ENCODE data around the gene OSMR.

OSMR gene

DNA sequence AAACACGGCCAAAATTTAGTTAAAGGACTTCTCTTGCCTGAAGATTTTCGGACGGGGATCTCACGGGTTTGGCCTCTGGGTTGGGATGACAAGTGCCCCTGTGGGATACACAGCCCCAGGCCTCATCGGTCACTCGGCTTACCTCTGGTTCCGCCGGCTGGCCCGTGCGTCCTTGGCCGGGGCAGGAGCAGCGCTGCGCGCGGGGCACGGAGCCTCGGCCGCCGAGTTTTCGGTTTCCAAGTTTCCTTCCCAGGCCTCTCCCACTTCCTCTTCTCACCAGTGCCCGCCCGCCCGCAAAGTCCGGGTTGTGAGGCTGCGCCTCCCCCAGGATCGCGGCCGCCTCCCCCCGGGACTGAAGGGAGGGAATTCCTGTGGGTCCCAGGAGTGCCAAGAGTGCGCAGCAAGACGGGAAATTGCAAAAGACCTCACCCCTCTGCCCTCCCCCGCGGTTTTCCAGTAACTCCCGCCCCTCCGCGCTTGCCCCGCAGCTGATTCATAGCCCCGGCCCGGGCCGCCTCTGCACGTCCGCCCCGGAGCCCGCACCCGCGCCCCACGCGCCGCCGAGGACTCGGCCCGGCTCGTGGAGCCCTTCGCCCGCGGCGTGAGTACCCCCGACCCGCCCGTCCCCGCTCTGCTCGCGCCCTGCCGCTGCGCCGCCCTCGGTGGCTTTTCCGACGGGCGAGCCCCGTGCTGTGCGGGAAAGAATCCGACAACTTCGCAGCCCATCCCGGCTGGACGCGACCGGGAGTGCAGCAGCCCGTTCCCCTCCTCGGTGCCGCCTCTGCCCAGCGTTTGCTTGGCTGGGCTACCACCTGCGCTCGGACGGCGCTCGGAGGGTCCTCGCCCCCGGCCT, at the start of gene OSMR:
Gene OSMR (plus strand): TSS at position 487 of the 853 bp plus-strand sequence. CDS start 23,033 bp downstream, outside the sequence.
- DNase-seq (ENCODE audit: low spot score): peak; percentile 97

DNA sequence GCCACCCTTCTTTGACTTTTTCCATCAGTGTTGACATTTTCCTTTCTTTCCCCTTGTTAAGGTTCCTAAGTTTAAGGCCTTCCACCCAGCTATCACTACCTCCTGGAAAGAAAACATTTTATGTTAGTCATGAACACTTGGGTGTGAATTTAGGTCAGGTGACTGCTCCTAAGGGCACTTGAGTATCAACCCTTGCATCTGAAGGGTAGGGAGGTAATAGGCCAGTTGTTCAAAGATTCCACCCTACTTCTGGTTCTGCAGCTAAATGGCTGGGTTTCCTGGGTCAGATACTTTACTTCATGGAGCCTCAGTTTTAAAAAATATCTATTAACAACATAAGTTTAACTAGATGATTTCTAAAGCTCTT, 49.1 kb upstream of the OSMR start:
- no peak for FAIRE-seq

More for the DNA sequence above, at the start of gene OSMR:
- peak; percentile 88 for FAIRE-seq

DNA sequence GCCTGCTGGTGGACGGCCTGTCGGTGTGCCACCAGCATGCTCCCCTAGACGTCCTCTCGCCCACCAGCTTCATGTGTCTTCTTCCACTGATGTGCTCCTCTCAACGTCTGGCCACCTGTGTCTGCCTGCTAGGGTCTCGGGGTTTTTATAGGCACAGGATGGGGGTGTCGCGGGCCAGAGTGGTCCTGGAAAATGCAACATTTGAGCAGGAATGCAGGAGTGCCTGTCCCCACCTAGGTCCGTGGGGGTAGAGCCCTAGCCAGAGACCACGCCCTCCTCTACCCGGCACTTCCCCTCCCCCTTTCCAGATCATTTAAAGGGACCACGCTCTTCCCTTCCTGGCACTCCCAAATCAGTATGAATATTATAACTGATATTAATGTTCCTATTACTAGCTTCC, 48.0 kb upstream of the OSMR start:
- no peak for DNase-seq (ENCODE audit: low spot score)
- FAIRE-seq: no peak

More for the DNA sequence above, 49.1 kb upstream of the OSMR start:
- no peak for DNase-seq (ENCODE audit: low spot score)

DNA sequence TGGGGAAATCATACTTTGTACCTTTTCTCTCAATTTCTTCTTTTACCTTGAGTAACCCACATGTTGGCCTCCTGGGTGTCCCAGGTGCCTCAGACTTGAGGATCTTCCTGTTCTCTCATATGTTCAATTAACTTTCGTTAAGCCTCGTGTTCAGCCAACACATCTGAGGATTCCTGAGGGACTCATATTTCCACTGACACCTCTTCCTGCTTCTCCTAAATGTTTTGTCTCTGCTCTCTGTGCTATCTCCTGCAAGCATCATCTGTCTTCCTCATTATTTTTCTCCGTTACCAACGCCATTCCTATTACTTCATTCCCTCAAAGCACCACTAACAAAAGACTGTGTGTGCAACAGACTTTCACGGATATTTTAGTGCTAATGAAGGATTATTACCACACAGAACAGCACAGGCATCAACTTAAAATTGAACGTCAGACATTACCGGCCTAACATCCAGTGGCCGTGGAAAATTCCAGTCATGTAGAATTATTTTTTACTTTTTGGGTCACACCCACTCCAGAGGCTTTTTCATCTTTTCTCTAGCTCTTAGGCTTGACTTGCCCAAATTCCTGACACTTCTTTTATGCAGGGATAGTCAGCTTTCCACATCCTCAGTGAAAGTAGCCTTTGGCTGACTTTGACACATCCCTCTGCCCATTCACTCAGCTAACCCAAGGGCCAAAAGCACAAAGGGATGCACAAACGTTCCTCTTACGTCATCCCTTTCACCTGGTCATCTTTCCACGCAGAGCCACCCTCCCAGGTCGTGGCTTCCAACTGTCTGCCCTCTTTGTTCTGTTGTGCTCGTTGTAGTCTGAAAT, 46.0 kb upstream of the OSMR start:
- DNase-seq (ENCODE audit: low spot score) (no peak), FAIRE-seq (no peak)

DNA sequence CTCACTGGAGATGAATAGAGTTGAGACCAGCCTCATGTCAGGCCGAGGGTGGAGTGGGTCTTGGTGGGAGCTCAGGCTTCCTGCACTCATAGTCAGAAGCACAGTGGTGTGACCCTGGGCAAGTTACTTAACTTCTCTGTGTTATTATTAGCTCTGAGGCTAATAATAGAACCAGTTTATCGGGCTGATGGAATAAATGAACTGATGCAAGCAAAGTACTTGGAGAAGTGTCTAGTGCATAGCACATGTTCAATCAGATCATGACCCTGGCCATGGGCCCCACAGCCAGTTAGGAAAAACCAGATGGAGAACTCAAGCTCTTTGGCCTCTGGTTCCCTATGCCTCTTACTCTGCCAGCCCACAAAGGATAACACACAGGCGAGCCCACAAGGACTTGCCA, 45.3 kb upstream of the OSMR start:
- DNase-seq (ENCODE audit: low spot score): no peak
- no peak for FAIRE-seq

DNA sequence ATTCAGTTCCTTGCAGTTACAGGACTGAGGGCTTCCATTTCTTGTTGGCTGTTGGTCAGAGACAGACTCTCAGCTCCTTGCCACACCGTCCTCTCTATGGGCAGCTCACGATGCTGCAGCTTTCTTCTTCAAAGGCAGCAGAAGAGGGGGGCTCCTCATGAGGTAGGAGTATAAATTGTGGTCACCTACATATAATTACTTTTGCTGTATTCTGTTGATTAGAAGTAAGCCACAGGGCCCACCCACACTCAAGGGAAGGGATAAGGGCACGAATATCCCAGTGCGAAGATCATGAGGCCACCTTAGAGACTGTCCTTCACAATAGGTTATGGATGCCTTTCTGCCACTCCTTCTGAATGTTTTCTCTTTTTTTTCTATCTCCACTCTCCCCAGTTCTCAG, 43.7 kb upstream of the OSMR start:
- DNase-seq (ENCODE audit: low spot score) (no peak), FAIRE-seq (no peak)

DNA sequence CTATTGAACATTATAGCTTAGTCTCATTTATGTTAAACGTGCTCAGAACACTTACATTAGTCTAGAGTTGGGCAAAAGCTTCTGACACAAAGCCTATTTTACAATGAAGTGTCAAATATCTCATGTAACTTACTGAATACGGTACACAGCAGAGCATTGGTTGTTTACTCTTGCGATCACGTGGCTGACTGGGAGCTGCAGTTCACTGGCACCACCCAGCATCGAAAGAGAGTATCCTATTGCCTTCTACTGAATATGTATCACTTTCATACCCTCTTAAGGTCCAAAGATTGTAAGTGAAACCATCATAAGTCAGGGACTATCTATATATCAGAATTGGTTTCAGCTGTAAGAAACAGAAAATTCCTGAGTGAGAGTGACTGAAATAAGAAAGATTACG, 42.6 kb upstream of the OSMR start:
- no peak for DNase-seq (ENCODE audit: low spot score)
- FAIRE-seq: no peak

DNA sequence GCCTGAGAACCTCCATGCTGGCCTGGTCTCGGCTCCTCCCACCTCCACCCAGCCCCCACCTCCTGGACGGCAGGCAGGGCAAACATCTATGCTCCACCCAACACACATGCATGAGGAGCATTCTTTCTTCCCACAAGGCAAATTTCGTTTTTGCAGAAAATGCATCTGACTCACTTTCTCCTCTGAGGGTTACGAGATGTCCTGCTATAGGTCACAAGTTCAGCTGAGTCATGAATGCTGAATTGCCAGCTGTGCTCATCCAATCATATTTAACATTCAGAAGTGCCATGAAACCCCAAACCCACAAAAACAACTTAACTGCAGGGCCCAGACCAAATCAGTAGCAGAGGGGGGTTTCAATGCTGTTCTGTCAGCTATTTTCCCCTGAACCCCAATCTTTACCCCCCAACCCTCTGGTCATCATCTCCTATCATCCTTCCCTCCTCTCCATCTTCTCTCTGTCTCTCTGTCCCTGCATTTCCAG, 39.0 kb upstream of the OSMR start:
- FAIRE-seq: peak; percentile 93
- peak; percentile 97 for DNase-seq (ENCODE audit: low spot score)

DNA sequence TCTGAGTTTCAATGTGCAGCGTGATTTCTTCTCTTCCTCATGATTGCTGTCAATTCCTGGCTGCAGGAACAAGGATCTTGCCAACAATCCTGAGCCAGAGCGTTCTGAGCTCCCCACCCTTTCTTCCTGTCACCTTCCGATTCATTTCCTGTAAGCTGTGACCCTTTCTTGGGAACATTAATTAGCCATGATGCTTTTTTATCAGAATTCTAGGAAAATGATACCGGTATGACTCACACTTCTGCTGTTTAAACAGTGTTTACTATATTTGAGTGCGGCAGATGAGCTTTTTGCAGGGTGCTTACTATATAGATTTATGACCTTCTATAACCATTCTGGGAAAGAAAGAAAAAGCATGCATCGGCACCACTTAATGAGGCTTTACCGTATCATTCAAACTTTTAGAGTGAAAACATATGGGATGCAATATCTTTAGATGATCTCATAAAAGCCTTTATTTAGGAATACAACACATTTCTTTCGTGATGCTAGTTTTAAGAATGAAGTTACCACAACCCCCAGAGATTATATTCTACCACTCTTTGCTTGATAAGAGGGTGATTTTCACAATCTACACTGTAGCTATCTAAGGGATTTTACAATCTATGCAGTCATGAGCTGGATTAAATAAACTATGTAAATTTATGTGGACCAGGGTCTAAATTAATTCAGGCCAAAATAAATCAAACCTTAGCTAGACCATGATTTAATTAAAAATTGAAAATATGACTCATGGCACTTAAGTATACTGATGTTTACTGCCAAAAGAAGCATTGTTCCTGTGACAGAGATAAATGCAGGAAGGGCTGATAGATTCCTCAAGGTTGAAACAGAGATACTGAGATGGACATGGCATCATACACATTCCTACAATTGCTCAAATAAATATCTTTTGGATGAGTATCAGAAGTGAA, 38.0 kb upstream of the OSMR start:
- DNase-seq (ENCODE audit: low spot score) (peak; percentile 21), FAIRE-seq (no peak)

DNA sequence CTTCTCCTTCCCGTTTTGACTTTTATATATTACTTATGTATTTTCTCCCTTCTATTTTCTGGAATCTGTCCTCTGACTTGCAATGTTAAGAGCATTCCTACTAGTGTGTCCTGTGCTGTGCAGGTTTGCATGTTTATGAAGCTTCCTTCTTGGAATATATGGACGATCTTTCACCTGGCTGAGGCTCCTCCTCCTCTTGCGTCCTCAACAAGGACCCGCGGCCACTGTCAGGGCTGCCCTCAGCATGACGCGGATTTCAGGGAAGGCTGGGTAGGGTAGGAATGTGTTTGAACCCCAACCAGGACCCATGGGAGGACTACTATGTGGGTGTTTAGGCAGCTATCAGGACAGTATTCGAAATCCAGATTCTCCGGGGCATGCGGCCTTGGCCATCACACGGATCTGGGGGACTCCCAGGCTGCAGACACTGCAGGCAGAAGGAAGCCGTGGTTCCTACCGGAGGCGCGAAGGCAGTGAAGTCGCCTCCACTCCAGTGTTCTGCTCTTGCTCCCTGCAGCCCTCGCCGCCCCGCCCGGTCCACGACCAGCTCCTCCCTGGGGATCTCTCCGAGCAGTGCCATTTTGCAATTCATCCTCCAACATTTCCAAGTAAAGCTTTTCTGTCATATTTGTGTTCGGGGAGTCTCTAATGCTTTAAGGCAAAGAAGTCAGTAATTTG, 37.0 kb upstream of the OSMR start:
- FAIRE-seq (no peak), DNase-seq (ENCODE audit: low spot score) (no peak)

DNA sequence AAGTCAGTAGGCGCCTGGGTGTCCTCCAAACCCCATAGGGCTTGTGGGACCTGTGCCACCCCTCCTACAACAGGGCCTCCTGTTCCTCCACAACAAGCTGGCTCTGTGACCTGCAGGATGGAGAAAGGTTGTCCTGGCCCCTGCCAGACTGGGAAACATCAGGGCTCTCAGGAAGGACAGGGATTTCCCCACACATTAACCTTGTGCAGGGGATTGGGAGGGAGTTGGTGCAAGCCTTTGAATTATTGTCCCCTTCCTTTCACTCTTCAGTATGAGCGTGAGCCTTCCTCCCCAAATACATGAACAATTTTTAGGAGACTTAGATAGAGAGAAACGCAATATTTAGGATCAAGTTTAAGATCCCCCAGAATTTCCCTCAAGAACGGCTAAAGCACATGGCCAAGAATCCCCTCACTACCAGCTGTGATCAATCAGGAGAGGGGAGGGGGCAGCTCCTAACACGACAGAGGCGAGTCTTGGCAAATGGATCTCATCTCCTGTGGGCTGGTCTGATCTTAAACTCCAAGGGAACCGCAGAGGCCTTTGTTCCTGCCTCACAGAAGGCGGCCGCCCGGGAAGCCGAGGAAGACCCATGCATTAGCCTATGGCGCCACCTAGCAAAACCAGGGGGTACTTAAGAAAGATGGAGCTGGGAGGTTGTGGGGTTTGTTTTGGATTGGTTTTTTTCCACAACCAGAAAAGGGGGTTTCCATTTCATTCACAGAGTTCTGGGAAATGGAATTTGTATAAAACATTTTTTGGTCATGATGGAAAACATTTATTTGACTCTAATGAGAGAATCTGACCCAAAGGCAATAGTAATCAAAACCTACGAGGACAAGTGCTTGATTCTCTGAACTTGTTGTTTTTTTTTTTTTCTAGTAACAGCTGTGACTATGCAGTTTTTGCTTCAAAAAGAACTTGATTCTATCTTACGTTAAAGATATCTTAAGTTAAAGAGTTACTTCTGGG, 36.1 kb upstream of the OSMR start:
- FAIRE-seq: peak; percentile 74
- peak; percentile 70 for DNase-seq (ENCODE audit: low spot score)

DNA sequence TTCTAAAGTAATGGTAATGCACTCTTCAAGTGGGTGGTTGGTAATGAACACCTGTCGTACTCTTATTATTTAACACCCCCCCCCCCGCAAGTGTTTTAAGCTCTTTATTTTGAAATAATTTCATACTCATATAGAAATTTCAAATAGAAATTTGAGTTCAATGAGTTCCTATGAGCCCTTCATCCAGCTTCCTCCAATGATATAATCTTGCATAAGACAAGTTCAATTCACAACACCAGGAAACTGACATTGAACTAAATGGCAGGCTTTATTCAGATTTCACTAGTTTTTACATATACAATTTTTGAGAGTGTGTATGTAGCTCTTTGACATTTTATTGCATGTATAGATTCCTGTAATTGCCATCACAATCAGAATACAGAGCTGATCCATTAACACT, 30.9 kb upstream of the OSMR start:
- DNase-seq (ENCODE audit: low spot score): no peak
- FAIRE-seq: no peak

DNA sequence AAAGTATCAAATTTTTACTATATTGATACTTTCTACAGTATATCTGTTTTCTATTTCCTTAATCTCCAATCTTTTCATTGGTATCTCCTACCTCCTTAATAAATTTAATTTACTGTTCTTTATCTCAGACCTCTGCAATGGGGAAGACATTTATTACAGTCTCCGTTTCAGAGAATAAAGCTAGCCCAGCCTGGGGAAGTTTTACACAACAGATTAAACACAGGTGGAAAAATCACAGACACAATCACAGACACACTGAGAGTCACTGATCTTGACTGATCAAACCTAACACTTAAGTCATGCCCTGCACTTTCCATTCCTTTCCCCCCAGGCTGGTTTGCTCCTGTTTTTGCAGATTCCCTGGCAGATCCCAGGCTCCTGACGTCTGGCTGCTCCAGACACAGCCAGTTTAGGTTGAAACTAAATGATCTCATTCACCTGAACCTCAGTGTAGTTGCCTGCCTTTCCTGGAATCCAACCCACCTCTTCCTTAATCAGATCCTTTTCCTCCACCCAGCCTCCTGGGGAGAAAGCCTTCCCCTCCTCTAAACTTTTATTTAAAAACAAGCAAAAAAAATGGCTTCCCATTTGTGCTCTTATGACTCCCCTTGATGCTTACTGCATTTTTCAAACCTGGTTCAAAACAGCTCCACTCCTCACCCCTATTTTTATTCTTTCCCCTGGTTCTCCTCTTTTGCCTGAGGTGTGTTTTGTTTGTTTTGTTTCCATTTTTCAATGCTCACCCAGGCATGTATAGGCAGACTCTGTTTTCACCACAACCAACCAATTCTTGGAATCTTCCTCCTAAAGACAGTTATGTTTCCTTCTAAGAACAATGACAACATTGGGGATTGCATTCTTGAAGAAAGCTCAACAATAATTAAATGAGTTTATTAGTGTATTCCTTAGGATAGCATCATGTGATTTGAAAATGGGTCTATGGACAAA, 29.5 kb upstream of the OSMR start:
- no peak for DNase-seq (ENCODE audit: low spot score)
- no peak for FAIRE-seq

DNA sequence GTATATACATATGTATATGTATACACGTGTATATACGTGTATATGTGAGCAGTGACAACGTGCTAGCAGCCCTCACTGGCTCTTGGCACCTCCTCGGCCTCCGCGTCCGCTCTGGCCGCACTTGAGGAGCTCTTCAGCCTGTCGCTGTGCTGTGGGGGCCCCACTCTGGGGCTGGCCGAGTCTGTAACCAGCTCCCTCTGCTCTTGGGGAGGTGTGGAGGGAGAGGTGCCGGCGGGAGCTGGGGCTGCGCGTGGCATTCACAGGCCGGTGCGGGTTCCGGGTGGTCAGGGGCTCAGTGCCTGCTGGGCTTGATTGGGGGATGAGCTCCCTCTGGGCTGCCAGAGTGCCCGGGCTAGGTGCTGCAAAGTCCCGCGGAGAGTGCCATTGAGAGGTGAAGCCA, 24.1 kb upstream of the OSMR start:
- DNase-seq (ENCODE audit: low spot score): no peak
- FAIRE-seq: no peak

DNA sequence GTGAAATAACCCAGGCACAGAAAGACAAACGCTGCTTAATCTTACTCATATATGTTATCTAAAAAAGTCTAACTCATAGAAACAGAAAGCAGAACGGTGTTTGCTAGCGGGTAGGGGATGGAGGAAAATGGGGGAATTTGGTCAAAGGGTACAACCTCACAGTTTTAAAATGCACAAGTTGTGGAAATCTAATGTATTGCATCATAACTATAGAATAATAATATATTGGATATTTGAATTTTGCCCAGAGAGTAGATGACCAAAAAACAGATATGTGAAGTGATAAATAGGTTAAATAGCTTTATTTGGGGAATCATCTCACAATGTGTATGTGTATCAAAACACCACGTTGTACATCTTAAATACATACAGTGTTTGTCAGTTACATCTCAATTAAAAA, 22.3 kb upstream of the OSMR start:
- DNase-seq (ENCODE audit: low spot score): no peak
- FAIRE-seq: no peak

DNA sequence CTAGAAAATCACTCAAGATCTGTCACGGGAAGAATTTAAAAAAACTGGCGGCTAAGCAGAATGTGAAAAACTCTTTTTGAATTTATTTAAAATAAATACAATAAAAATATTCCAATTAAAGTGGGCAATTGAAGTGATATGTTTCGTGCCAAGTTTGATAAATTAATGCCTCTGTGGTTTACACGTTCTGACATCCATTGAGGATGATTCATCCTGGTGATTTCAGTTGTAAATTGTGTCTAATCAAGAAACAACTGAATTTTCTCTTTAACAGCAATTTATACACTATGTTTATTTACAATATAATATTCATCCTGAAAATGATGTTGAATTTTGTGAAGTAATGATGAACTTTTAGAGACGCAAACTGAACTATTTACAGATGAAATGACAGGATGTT, 21.0 kb upstream of the OSMR start:
- no peak for DNase-seq (ENCODE audit: low spot score)
- peak; percentile 67 for FAIRE-seq

DNA sequence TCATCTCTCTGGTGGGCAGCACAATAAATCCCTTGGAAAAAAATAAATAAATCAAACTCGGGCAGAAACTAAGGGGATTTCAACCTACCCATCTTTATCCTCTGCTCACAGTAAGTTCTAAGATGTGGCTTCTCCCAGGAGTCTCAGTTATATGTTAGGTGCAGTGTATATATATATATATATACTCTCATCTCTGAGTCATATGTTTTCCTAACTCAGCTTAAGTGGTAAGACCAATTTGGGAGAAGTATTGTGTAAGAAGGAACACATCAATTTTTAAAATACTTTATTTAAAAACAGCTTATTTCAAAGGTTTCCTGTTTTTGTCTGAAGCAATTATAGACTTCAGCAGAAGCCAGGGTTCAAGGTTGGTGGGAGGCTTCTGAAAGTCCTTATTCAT, 20.3 kb upstream of the OSMR start:
- no peak for FAIRE-seq
- no peak for DNase-seq (ENCODE audit: low spot score)

DNA sequence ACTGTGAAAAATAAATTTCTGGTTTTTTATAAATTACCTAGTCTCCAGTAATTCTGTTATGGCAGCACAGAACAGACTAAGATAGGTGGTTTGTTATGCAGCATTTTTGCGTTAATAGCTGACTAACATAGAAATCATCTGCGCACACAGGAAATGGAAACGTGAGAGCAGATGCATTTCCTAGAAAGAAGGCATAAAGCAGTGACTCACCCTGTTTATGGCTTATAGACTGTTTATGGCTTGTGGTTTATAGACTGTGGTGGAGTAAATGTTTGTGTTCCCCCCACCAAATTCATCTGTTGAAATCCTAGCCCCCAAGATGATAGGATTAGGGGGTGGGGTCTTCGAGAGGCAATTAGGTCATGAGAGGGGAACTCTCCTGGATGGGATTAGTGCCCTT, 18.3 kb upstream of the OSMR start:
- FAIRE-seq (no peak), DNase-seq (ENCODE audit: low spot score) (no peak)

Measured in RCC 7860 (cell line).